ENCODE measurements around the gene ZNF197. TPM values are rescaled to one million over a fixed set of nuclear protein-coding genes. Genes with fewer than 3 reads are reported as not detected.

ZNF197 gene
- total and polyA plus RNA-seq, 2 experiments from 2014 or later, result 5.6 to 18.9 TPM

DNA sequence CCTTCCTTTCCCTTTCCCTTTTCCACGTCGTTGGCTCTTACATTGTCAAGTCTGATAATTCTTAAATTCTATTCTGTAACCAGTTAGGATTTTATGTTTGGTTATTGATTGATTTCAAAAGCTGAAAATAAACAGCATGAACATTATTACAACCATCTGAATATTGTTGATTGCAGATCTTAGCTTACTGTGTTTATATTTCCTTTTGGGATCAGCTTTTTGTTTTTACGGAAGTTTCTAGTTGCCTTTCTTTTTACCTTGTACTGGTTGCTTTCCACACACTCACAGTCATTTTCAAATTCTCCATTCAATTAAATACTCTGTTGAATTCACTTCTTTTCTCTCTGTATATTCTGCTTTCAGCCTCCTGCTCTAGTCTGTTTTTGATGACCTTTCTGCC lies 40.3 kb downstream of the ZNF197 start:
- no peak overlapping the region for H3K27ac Mint-ChIP-seq

DNA sequence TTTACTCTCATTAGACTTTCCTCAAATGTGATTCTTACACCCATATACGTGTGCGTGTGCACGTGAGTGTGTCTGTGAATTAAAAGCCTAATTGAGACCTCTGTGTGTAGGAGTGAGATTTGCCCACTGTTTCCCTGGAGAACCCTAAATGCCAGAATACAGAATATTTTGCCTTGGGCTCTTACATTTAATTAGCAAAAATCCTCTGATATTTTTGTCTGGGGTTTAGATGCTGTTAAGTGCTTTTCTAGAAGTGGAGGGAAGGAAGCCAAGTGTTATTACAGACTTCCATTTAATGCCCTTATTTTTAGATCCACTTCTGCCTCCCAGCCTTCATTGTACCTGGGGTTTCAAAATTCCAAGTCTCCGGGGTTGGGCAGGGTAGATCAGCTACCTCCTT lies 41.5 kb downstream of the ZNF197 start:
- Mint-ChIP-seq H3K4me3 (no peak overlapping the region), H3K27ac (no peak overlapping the region), H3K9me3 (no peaks in the 10 kb centered on the region; the same call in 2 of the 3 replicates), H3K36me3 (ENCODE audit: low read depth) (peaks cover 9% of the 10 kb centered on the region), H3K4me1 (no peaks in the 10 kb centered on the region), H3K27me3 (ENCODE audit: insufficient read depth, low read depth, poor library complexity) (peaks cover 6% of the 10 kb centered on the region)
- H3K36me3 ChIP-seq (ENCODE audit: insufficient read depth), result no peaks in the 10 kb centered on the region
- H3K27ac ChIP-seq (ENCODE audit: low read depth), result no peak overlapping the region
- H3K79me2 ChIP-seq (replicated peaks; ENCODE audit: insufficient read depth), result no peaks in the 10 kb centered on the region
- H3K4me2 ChIP-seq, result no peak overlapping the region
- no peaks in the 10 kb centered on the region for H3K4me1 ChIP-seq (ENCODE audit: insufficient read depth)
- peaks cover 6% of the 10 kb centered on the region for H4K20me1 ChIP-seq (replicated peaks; ENCODE audit: insufficient read depth)
- no peaks in the 10 kb centered on the region for H3K9me2 ChIP-seq (ENCODE audit: insufficient read depth)
- no peaks in the 10 kb centered on the region for H3K27me3 ChIP-seq (ENCODE audit: insufficient read depth)
- DNase-seq (ENCODE audit: low spot score) (no peak), ATAC-seq (no peak)
- no peak overlapping the region for H3K4me3 ChIP-seq
- H3F3A ChIP-seq (replicated peaks; ENCODE audit: low read depth), result no peaks in the 10 kb centered on the region
- no peak overlapping the region for H2AFZ ChIP-seq
- TF ChIP-seq NANOG (IDR thresholded peaks at IDR 0.05; ENCODE audit: borderline replicate concordance), result no peak
- no peak for TF ChIP-seq EZH2phosphoT487 (IDR thresholded peaks at IDR 0.05; ENCODE audit: unreplicated experiment)
- TF ChIP-seq JUNB (IDR thresholded peaks at IDR 0.05; ENCODE audit: unreplicated experiment), result no peak
- TF ChIP-seq, protein P1, sequence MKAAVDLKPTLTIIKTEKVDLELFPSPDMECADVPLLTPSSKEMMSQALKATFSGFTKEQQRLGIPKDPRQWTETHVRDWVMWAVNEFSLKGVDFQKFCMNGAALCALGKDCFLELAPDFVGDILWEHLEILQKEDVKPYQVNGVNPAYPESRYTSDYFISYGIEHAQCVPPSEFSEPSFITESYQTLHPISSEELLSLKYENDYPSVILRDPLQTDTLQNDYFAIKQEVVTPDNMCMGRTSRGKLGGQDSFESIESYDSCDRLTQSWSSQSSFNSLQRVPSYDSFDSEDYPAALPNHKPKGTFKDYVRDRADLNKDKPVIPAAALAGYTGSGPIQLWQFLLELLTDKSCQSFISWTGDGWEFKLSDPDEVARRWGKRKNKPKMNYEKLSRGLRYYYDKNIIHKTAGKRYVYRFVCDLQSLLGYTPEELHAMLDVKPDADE (IDR thresholded peaks at IDR 0.05), result no peak
- TF ChIP-seq POLR2AphosphoS5 (IDR thresholded peaks at IDR 0.05; ENCODE audit: low read depth), result no peak
- TF ChIP-seq STAT1 (IDR thresholded peaks at IDR 0.05; ENCODE audit: unreplicated experiment), result no peak
- no peak for TF ChIP-seq EZH2 (IDR thresholded peaks at IDR 0.05; ENCODE audit: low read depth, unreplicated experiment)
- no peak for TF ChIP-seq ZNF114 (CRISPR knock-in tag; IDR thresholded peaks at IDR 0.05)
- TF ChIP-seq ZNF331 (CRISPR knock-in tag; IDR thresholded peaks at IDR 0.05; ENCODE audit: low read depth), result no peak
- TF ChIP-seq CREB1 (CRISPR knock-in tag; IDR thresholded peaks at IDR 0.05; ENCODE audit: low read depth), result no peak
- TF ChIP-seq, protein P2, sequence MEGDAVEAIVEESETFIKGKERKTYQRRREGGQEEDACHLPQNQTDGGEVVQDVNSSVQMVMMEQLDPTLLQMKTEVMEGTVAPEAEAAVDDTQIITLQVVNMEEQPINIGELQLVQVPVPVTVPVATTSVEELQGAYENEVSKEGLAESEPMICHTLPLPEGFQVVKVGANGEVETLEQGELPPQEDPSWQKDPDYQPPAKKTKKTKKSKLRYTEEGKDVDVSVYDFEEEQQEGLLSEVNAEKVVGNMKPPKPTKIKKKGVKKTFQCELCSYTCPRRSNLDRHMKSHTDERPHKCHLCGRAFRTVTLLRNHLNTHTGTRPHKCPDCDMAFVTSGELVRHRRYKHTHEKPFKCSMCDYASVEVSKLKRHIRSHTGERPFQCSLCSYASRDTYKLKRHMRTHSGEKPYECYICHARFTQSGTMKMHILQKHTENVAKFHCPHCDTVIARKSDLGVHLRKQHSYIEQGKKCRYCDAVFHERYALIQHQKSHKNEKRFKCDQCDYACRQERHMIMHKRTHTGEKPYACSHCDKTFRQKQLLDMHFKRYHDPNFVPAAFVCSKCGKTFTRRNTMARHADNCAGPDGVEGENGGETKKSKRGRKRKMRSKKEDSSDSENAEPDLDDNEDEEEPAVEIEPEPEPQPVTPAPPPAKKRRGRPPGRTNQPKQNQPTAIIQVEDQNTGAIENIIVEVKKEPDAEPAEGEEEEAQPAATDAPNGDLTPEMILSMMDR (conservative IDR thresholded peaks at IDR 0.05; ENCODE audit: low read depth in 2 of 2), result no peak
- TF ChIP-seq, protein P3, sequence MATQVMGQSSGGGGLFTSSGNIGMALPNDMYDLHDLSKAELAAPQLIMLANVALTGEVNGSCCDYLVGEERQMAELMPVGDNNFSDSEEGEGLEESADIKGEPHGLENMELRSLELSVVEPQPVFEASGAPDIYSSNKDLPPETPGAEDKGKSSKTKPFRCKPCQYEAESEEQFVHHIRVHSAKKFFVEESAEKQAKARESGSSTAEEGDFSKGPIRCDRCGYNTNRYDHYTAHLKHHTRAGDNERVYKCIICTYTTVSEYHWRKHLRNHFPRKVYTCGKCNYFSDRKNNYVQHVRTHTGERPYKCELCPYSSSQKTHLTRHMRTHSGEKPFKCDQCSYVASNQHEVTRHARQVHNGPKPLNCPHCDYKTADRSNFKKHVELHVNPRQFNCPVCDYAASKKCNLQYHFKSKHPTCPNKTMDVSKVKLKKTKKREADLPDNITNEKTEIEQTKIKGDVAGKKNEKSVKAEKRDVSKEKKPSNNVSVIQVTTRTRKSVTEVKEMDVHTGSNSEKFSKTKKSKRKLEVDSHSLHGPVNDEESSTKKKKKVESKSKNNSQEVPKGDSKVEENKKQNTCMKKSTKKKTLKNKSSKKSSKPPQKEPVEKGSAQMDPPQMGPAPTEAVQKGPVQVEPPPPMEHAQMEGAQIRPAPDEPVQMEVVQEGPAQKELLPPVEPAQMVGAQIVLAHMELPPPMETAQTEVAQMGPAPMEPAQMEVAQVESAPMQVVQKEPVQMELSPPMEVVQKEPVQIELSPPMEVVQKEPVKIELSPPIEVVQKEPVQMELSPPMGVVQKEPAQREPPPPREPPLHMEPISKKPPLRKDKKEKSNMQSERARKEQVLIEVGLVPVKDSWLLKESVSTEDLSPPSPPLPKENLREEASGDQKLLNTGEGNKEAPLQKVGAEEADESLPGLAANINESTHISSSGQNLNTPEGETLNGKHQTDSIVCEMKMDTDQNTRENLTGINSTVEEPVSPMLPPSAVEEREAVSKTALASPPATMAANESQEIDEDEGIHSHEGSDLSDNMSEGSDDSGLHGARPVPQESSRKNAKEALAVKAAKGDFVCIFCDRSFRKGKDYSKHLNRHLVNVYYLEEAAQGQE (IDR thresholded peaks at IDR 0.05; ENCODE audit: unreplicated experiment), result no peak

More for the DNA sequence above, 40.3 kb downstream of the ZNF197 start:
- TF ChIP-seq, protein P2 (conservative IDR thresholded peaks at IDR 0.05; ENCODE audit: low read depth in 2 of 2), result no peak
- TF ChIP-seq, protein P1 (IDR thresholded peaks at IDR 0.05), result no peak
- no peak for TF ChIP-seq ZNF331 (CRISPR knock-in tag; IDR thresholded peaks at IDR 0.05; ENCODE audit: low read depth)
- H3K27me3 ChIP-seq (ENCODE audit: insufficient read depth), result no peaks in the 10 kb centered on the region
- H3K36me3 ChIP-seq (ENCODE audit: insufficient read depth), result no peaks in the 10 kb centered on the region
- Mint-ChIP-seq H3K9me3 (no peaks in the 10 kb centered on the region; the same call in 2 of the 3 replicates), H3K4me1 (no peaks in the 10 kb centered on the region), H3K4me3 (no peak overlapping the region), H3K36me3 (ENCODE audit: low read depth) (peaks cover 20% of the 10 kb centered on the region), H3K27me3 (ENCODE audit: insufficient read depth, low read depth, poor library complexity) (peaks cover 4% of the 10 kb centered on the region)
- no peak overlapping the region for H3K4me3 ChIP-seq
- no peak for DNase-seq (ENCODE audit: low spot score)
- H3F3A ChIP-seq (replicated peaks; ENCODE audit: low read depth), result no peaks in the 10 kb centered on the region
- H3K4me2 ChIP-seq, result no peak overlapping the region
- no peaks in the 10 kb centered on the region for H3K9me2 ChIP-seq (ENCODE audit: insufficient read depth)
- no peaks in the 10 kb centered on the region for H3K4me1 ChIP-seq (ENCODE audit: insufficient read depth)
- ATAC-seq, result no peak
- peaks cover 6% of the 10 kb centered on the region for H4K20me1 ChIP-seq (replicated peaks; ENCODE audit: insufficient read depth)
- no peak overlapping the region for H2AFZ ChIP-seq
- H3K79me2 ChIP-seq (replicated peaks; ENCODE audit: insufficient read depth), result no peaks in the 10 kb centered on the region
- no peak overlapping the region for H3K27ac ChIP-seq (ENCODE audit: low read depth)

All from GM23338 (cell line).